Measurements from ENCODE around the gene MBD3L1.

Gene MBD3L1

GRCh38 chr19:8827277-8827676, 4.9 kb upstream of the MBD3L1 start:
- H3K27ac ChIP-seq = no peak overlapping the region
- no peak overlapping the region for H3K9ac ChIP-seq
- H3K36me3 ChIP-seq = peaks cover 50% of the 10 kb centered on the region
- peaks cover 13% of the 10 kb centered on the region for H3K4me1 ChIP-seq
- no peak for TF ChIP-seq Cebpa-rat (IDR thresholded peaks at IDR 0.05)
- H4K20me1 ChIP-seq = no peaks in the 10 kb centered on the region
- H3K4me3 ChIP-seq = no peak overlapping the region
- H3K9me3 ChIP-seq = peaks cover 8% of the 10 kb centered on the region
- no peak overlapping the region for H3K4me2 ChIP-seq
- no peaks in the 10 kb centered on the region for H3K27me3 ChIP-seq

DNA sequence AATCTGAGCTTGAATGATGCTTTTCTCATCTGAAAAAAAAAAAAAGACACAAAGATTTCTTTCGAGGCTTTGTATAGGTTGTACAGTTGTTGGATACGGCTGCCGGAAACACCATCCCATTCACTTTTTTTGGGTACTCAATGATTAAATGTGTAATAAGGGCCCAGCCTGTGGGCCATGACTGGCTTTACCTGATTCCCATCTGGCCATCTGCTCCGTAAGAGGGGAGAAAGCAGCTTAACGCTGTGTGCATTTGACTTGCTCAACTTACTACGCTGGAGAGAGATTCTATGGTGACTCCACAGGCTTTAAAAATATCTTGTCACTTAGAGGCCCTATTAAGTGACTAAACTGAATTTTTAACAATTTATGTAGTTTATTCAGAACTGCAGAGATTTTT, 804 bp upstream of the MBD3L1 start:
- Histone ChIP-seq H3K36me3 (peaks cover 23% of the 10 kb centered on the region), H3K27ac (peak overlapping the region; percentile 92), H3K9ac (peak overlapping the region; percentile 85), H3K27me3 (no peaks in the 10 kb centered on the region), H3K9me3 (peaks cover 7% of the 10 kb centered on the region), H4K20me1 (no peaks in the 10 kb centered on the region), H3K4me1 (peaks cover 9% of the 10 kb centered on the region), H3K4me2 (peak overlapping the region; percentile 81), H3K4me3 (peak overlapping the region; percentile 79)
- TF ChIP-seq Cebpa-rat (IDR thresholded peaks at IDR 0.05) = no peak

DNA sequence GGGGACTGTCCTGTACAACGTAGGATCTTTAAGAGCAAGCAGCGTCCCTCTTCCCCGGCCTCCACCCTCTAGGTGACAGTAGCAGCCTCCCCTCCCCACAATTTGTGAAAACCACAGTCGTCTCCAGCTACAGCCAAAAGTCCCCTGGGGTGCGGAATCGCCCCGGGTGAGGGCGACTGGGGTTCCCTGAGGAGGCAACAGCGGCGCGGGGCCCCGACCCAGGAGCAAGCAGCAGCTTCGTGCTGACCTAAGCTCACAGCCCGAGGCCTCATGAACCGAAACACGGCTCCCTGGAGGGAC, 395 bp upstream of the MBD3L1 start:
- Histone ChIP-seq H3K4me3 (peak overlapping the region; percentile 79), H3K36me3 (peaks cover 19% of the 10 kb centered on the region; the same call in 1 of the 2 replicates), H4K20me1 (no peaks in the 10 kb centered on the region), H3K4me2 (peak overlapping the region; percentile 81), H3K9ac (peak overlapping the region; percentile 85), H3K4me1 (peaks cover 9% of the 10 kb centered on the region), H3K27me3 (no peaks in the 10 kb centered on the region), H3K27ac (peak overlapping the region; percentile 92), H3K9me3 (peaks cover 3% of the 10 kb centered on the region)
- TF ChIP-seq Cebpa-rat (IDR thresholded peaks at IDR 0.05) = no peak

GRCh38 chr19:8835446-8835845, 3.3 kb downstream of the MBD3L1 start:
- H3K4me1 ChIP-seq = peaks cover 9% of the 10 kb centered on the region
- no peak for TF ChIP-seq Cebpa-rat (IDR thresholded peaks at IDR 0.05)
- H3K27me3 ChIP-seq = no peaks in the 10 kb centered on the region
- no peak overlapping the region for H3K4me3 ChIP-seq
- H3K9ac ChIP-seq = no peak overlapping the region
- H3K36me3 ChIP-seq = no peaks in the 10 kb centered on the region
- H3K9me3 ChIP-seq = no peaks in the 10 kb centered on the region
- H3K27ac ChIP-seq = no peak overlapping the region
- no peaks in the 10 kb centered on the region for H4K20me1 ChIP-seq
- H3K4me2 ChIP-seq = no peak overlapping the region

DNA sequence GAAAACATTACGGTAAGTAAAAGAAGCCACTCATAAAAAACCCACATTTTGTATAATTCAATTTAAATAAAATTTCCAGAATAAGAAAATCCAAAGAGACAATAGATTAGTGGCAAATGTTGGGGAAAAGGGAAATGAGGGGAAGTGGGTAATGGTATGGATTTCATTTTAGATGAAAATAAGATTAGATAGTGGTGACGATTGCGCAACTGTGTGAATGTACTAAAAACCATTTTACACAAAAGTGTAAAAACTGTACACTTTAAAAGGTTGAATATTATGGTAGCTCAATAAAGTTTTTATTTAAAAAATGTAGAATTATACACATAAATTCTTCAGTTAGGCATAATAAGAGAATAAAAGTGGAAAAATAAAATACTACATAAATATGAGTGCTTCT, 3.7 kb downstream of the MBD3L1 start:
- no peaks in the 10 kb centered on the region for H4K20me1 ChIP-seq
- H3K27me3 ChIP-seq = no peaks in the 10 kb centered on the region
- H3K9me3 ChIP-seq = no peaks in the 10 kb centered on the region
- no peak overlapping the region for H3K4me2 ChIP-seq
- no peak overlapping the region for H3K4me3 ChIP-seq
- H3K4me1 ChIP-seq = peaks cover 8% of the 10 kb centered on the region
- H3K36me3 ChIP-seq = no peaks in the 10 kb centered on the region
- TF ChIP-seq Cebpa-rat (IDR thresholded peaks at IDR 0.05) = peak; percentile 81; the same call in 1 of the 2 replicates
- no peak overlapping the region for H3K27ac ChIP-seq
- no peak overlapping the region for H3K9ac ChIP-seq

DNA sequence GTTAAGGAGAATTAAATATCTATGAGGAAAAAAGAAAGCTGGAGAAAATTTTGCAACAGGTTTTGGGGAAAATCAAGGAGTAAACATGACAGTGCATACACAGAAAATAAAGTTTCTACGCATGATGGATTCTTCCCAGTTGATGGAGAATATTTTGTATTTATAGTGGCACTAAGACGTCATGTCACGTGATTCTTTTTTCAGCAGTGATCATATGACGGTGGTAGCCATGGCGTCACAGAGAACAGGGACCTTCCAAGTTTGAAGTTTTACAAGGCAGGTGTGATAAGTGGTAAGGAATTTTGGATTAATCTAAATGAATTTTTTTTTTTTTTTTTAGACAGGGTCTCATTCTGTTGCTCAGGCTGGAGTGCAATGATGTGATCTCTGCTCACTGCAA, 8.5 kb downstream of the MBD3L1 start:
- no peaks in the 10 kb centered on the region for H3K9me3 ChIP-seq
- no peaks in the 10 kb centered on the region for H3K4me1 ChIP-seq
- no peak overlapping the region for H3K4me3 ChIP-seq
- no peak overlapping the region for H3K4me2 ChIP-seq
- no peaks in the 10 kb centered on the region for H3K27me3 ChIP-seq
- no peak for TF ChIP-seq Cebpa-rat (IDR thresholded peaks at IDR 0.05)
- H3K9ac ChIP-seq = no peak overlapping the region
- H3K27ac ChIP-seq = no peak overlapping the region
- no peaks in the 10 kb centered on the region for H4K20me1 ChIP-seq
- H3K36me3 ChIP-seq = no peaks in the 10 kb centered on the region

DNA sequence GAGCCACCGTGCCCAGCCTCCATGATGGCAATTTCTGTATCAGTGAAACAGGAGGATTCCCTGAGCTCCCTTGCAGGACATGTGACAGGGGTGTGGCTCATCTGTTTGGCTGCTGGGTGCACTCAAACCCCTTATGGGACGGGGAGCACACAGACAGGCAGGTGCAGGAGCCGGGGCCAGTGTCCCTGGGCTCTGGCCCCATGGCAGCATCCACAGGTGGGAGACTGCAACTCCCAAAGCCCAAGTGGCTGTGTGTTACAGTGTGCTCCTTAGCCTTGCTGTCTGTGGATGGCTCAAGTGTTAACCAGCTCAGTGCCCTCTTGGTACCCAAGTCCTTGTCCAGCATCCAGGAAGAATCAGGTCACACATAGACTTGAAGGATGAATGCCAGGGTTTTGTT, 14.6 kb downstream of the MBD3L1 start:
- no peak overlapping the region for H3K4me3 ChIP-seq
- no peak overlapping the region for H3K27ac ChIP-seq
- no peak for TF ChIP-seq Cebpa-rat (IDR thresholded peaks at IDR 0.05)
- H4K20me1 ChIP-seq = no peaks in the 10 kb centered on the region
- no peak overlapping the region for H3K4me2 ChIP-seq
- H3K27me3 ChIP-seq = no peaks in the 10 kb centered on the region
- H3K36me3 ChIP-seq = no peaks in the 10 kb centered on the region
- H3K9me3 ChIP-seq = peaks cover 25% of the 10 kb centered on the region
- no peak overlapping the region for H3K9ac ChIP-seq
- H3K4me1 ChIP-seq = peaks cover 5% of the 10 kb centered on the region; the same call in 1 of the 2 replicates

DNA sequence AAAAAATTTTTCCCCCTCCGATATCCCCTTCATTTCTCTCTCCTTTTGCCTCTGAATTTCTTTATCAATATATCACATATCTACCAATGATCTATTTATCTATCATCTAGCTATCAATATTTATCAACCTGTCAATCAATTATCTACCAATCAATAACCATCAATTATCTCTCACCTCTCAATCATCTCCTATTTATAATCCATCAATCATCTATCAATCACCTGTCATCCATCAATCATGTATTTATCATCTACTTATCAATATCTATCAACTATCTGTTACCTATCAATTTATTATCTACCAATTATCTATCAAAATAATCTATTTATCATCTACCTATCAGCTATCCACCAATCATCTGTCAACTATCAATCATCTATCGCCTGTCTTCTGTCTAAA, 17.1 kb downstream of the MBD3L1 start:
- Histone ChIP-seq H3K4me2 (no peak overlapping the region), H3K4me1 (peaks cover 5% of the 10 kb centered on the region; the same call in 1 of the 2 replicates), H3K9me3 (peaks cover 25% of the 10 kb centered on the region), H3K4me3 (no peak overlapping the region), H3K27ac (no peak overlapping the region), H3K36me3 (no peaks in the 10 kb centered on the region), H3K9ac (no peak overlapping the region), H4K20me1 (no peaks in the 10 kb centered on the region), H3K27me3 (no peaks in the 10 kb centered on the region)
- TF ChIP-seq Cebpa-rat (IDR thresholded peaks at IDR 0.05) = no peak

DNA sequence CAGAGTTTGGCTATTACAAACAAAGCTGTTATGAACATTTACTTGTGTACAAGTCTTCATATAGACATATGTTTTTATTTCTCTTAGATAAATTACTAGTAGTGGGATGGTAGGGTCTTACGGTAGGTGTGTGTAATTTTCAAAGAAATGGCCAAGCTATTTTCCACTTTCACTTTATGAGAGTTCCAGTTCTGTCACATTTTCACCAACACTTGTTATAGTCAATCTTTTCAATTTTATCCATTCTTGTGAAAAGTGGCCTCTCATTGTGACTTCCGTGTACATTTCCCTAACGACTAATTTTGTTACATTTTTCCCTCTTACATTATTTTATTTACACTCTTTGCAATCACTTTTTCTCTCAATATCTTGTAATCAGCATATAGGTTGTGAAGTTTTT, 18.3 kb downstream of the MBD3L1 start:
- Histone ChIP-seq H3K4me1 (peaks cover 5% of the 10 kb centered on the region; the same call in 1 of the 2 replicates), H3K27me3 (no peaks in the 10 kb centered on the region), H4K20me1 (no peaks in the 10 kb centered on the region), H3K4me2 (no peak overlapping the region), H3K9ac (no peak overlapping the region), H3K9me3 (peaks cover 25% of the 10 kb centered on the region), H3K4me3 (no peak overlapping the region), H3K27ac (no peak overlapping the region), H3K36me3 (no peaks in the 10 kb centered on the region)
- no peak for TF ChIP-seq Cebpa-rat (IDR thresholded peaks at IDR 0.05)

DNA sequence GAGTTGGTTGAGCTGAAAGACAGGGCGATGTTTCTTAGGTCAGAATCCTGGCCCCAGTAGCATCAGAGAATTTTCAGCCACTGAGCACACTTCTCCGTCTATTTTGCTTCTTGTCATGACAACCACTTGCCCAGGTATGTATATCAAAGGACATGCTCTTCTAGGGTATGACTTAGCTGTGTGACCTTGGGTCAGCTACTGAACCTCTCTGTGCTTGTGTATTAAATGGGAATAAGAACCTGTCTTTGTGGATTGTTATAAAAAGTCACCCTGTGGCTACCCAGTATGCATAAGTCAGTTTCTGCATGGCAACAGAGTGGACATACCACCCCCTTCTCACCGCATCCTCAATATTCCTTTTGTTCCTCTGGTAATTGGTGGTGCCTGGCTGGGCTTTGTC, 26.1 kb downstream of the MBD3L1 start:
- Histone ChIP-seq H4K20me1 (no peaks in the 10 kb centered on the region), H3K4me3 (no peak overlapping the region), H3K9me3 (no peaks in the 10 kb centered on the region), H3K36me3 (no peaks in the 10 kb centered on the region), H3K9ac (no peak overlapping the region), H3K27ac (no peak overlapping the region), H3K4me2 (no peak overlapping the region), H3K27me3 (no peaks in the 10 kb centered on the region), H3K4me1 (no peaks in the 10 kb centered on the region)
- no peak for TF ChIP-seq Cebpa-rat (IDR thresholded peaks at IDR 0.05)

DNA sequence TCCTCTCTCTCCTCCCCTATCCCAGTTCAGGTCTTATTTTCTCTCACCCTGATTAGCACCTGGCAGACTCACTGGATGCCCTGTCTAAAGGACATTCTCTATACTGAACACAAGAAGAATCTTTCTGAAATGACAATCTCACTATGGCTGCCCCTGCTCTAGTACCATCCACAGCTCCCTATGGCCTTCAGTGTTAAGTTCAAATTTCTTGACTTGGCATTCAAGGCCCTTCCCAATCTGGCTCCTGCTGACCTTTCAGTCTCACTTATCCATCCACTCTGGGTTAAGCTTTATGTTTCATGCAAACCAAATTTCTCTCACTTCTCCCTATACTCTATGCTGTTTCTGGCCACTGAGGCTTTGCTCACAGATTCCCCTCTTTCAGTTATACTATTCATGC, 34.2 kb downstream of the MBD3L1 start:
- H3K27me3 ChIP-seq = no peaks in the 10 kb centered on the region
- no peaks in the 10 kb centered on the region for H3K36me3 ChIP-seq
- no peaks in the 10 kb centered on the region for H3K9me3 ChIP-seq
- H3K4me3 ChIP-seq = no peak overlapping the region
- H3K4me1 ChIP-seq = no peaks in the 10 kb centered on the region
- H3K27ac ChIP-seq = no peak overlapping the region
- H3K4me2 ChIP-seq = no peak overlapping the region
- TF ChIP-seq Cebpa-rat (IDR thresholded peaks at IDR 0.05) = no peak
- H4K20me1 ChIP-seq = no peaks in the 10 kb centered on the region
- no peak overlapping the region for H3K9ac ChIP-seq
